Activated CD4-positive, alpha-beta T cell treated with anti-CD3 and anti-CD28 coated beads for 1 hour (primary cell): ENCODE results near the gene GPR33.
"Not testable (repeated sequence)": the region's sequence is repeated elsewhere in the genome, so short reads cannot be mapped to it uniquely, and the experiment has no call there.

Source experiments
- DNase-seq: peaks from one replicate; pipeline ENCODE4 v3.0.0-alpha.2; 2020

GPR33 gene

GRCh38 chr14:31457665-31458659 lies 29.9 kb downstream of the GPR33 start:
- no peak for DNase-seq

- DNase-seq, result peak; percentile 87
These were observed 30.8 kb downstream of the GPR33 start, which contains the start of gene DTD2 for GRCh38 chr14:31456841-31457664. TSS of gene DTD2 (minus strand) at chr14:31457506. CDS start at chr14:31457393, 113 bp downstream.

GRCh38 chr14:31449971-31450610 lies 37.7 kb downstream of the GPR33 start:
- no peak for DNase-seq

- no peak for DNase-seq
These were observed 38.7 kb downstream of the GPR33 start for GRCh38 chr14:31449136-31449535.

- no peak for DNase-seq
These were observed 42.1 kb downstream of the GPR33 start for GRCh38 chr14:31445703-31446102.

GRCh38 chr14:31442284-31442683 lies 45.6 kb downstream of the GPR33 start:
- no peak for DNase-seq

GRCh38 chr14:31441273-31442111 lies 46.3 kb downstream of the GPR33 start:
- DNase-seq, result no peak

GRCh38 chr14:31440280-31440679 lies 47.6 kb downstream of the GPR33 start:
- DNase-seq, result no peak

GRCh38 chr14:31439561-31439960 lies 48.3 kb downstream of the GPR33 start:
- no peak for DNase-seq

GRCh38 chr14:31437045-31437691 lies 50.7 kb downstream of the GPR33 start:
- DNase-seq, result not testable (repeated sequence)

- DNase-seq, result no peak
These were observed 52.6 kb downstream of the GPR33 start for GRCh38 chr14:31435276-31435675.
